ENCODE measurements around the gene PHLPP1. TPM values are rescaled to one million over a fixed set of nuclear protein-coding genes. Genes with fewer than 3 reads are reported as not detected.
"Not testable (repeated sequence)": the region's sequence is repeated elsewhere in the genome, so short reads cannot be mapped to it uniquely, and the experiment has no call there.

The PHLPP1 gene
- total RNA-seq, 1 experiment from 2014 or later = 10.1 TPM

GRCh38 chr18:62723666-62724281, 8.4 kb downstream of the PHLPP1 start:
- DNase-seq (ENCODE audit: low read depth in 1 of 2, low spot score in 2 of 2) = no peak

GRCh38 chr18:62725896-62726295, 10.6 kb downstream of the PHLPP1 start:
- H3K4me3 ChIP-seq = no peak overlapping the region
- DNase-seq (ENCODE audit: low read depth in 1 of 2, low spot score in 2 of 2) = no peak
- H3K4me1 ChIP-seq (replicated peaks) = no peaks in the 10 kb centered on the region
- no peaks in the 10 kb centered on the region for H3K36me3 ChIP-seq
- H3K27ac ChIP-seq = no peak overlapping the region
- H3K9me3 ChIP-seq (replicated peaks) = no peaks in the 10 kb centered on the region
- no peaks in the 10 kb centered on the region for H3K27me3 ChIP-seq (replicated peaks)

More at GRCh38 chr18:62723666-62724281, 8.4 kb downstream of the PHLPP1 start:
- Histone ChIP-seq H3K27me3 (replicated peaks) (no peaks in the 10 kb centered on the region), H3K4me1 (replicated peaks) (peaks cover 4% of the 10 kb centered on the region), H3K4me3 (no peak overlapping the region), H3K9me3 (replicated peaks) (no peaks in the 10 kb centered on the region), H3K36me3 (no peaks in the 10 kb centered on the region), H3K27ac (no peak overlapping the region)

GRCh38 chr18:62728254-62728653, 12.9 kb downstream of the PHLPP1 start:
- no peak for DNase-seq (ENCODE audit: low read depth in 1 of 2, low spot score in 2 of 2)
- Histone ChIP-seq H3K36me3 (peaks cover 6% of the 10 kb centered on the region; the same call in 1 of the 2 replicates), H3K9me3 (replicated peaks) (peaks cover 5% of the 10 kb centered on the region), H3K27me3 (replicated peaks) (no peaks in the 10 kb centered on the region), H3K4me1 (replicated peaks) (no peaks in the 10 kb centered on the region), H3K27ac (no peak overlapping the region), H3K4me3 (no peak overlapping the region)

GRCh38 chr18:62729487-62730386, 14.4 kb downstream of the PHLPP1 start:
- Histone ChIP-seq H3K27me3 (replicated peaks) (no peaks in the 10 kb centered on the region), H3K27ac (no peak overlapping the region), H3K4me1 (replicated peaks) (no peaks in the 10 kb centered on the region), H3K9me3 (replicated peaks) (peaks cover 5% of the 10 kb centered on the region), H3K36me3 (peaks cover 6% of the 10 kb centered on the region; the same call in 1 of the 2 replicates), H3K4me3 (no peak overlapping the region)
- DNase-seq (ENCODE audit: low read depth in 1 of 2, low spot score in 2 of 2) = no peak

GRCh38 chr18:62730941-62731340, 15.6 kb downstream of the PHLPP1 start:
- no peak for DNase-seq (ENCODE audit: low read depth in 1 of 2, low spot score in 2 of 2)
- no peaks in the 10 kb centered on the region for H3K4me1 ChIP-seq (replicated peaks)
- peaks cover 8% of the 10 kb centered on the region for H3K9me3 ChIP-seq (replicated peaks)
- no peak overlapping the region for H3K4me3 ChIP-seq
- H3K27ac ChIP-seq = no peak overlapping the region
- peaks cover 6% of the 10 kb centered on the region; the same call in 1 of the 2 replicates for H3K36me3 ChIP-seq
- H3K27me3 ChIP-seq (replicated peaks) = no peaks in the 10 kb centered on the region

GRCh38 chr18:62732617-62733016, 17.3 kb downstream of the PHLPP1 start:
- DNase-seq (ENCODE audit: low read depth in 1 of 2, low spot score in 2 of 2) = no peak
- H3K9me3 ChIP-seq (replicated peaks) = peaks cover 8% of the 10 kb centered on the region
- no peak overlapping the region for H3K4me3 ChIP-seq
- peaks cover 6% of the 10 kb centered on the region; the same call in 1 of the 2 replicates for H3K36me3 ChIP-seq
- H3K4me1 ChIP-seq (replicated peaks) = no peaks in the 10 kb centered on the region
- no peak overlapping the region for H3K27ac ChIP-seq
- H3K27me3 ChIP-seq (replicated peaks) = no peaks in the 10 kb centered on the region

GRCh38 chr18:62734290-62734689, 18.9 kb downstream of the PHLPP1 start:
- Histone ChIP-seq H3K27me3 (replicated peaks) (no peaks in the 10 kb centered on the region), H3K36me3 (peaks cover 6% of the 10 kb centered on the region; the same call in 1 of the 2 replicates), H3K27ac (no peak overlapping the region), H3K4me3 (no peak overlapping the region), H3K4me1 (replicated peaks) (no peaks in the 10 kb centered on the region), H3K9me3 (replicated peaks) (peaks cover 8% of the 10 kb centered on the region)
- DNase-seq (ENCODE audit: low read depth in 1 of 2, low spot score in 2 of 2) = no peak

- H3K27ac ChIP-seq = no peak overlapping the region
- no peaks in the 10 kb centered on the region for H3K27me3 ChIP-seq (replicated peaks)
- no peak overlapping the region for H3K4me3 ChIP-seq
- H3K36me3 ChIP-seq = peaks cover 6% of the 10 kb centered on the region; the same call in 1 of the 2 replicates
- no peaks in the 10 kb centered on the region for H3K4me1 ChIP-seq (replicated peaks)
- no peak for DNase-seq (ENCODE audit: low read depth in 1 of 2, low spot score in 2 of 2)
- peaks cover 8% of the 10 kb centered on the region for H3K9me3 ChIP-seq (replicated peaks)
These were observed 20.0 kb downstream of the PHLPP1 start for GRCh38 chr18:62735387-62735786.

GRCh38 chr18:62736077-62736855, 20.9 kb downstream of the PHLPP1 start:
- Histone ChIP-seq H3K36me3 (peaks cover 6% of the 10 kb centered on the region; the same call in 1 of the 2 replicates), H3K4me3 (no peak overlapping the region), H3K9me3 (replicated peaks) (peaks cover 8% of the 10 kb centered on the region), H3K4me1 (replicated peaks) (peaks cover 4% of the 10 kb centered on the region; the same call in 1 of the 2 replicates), H3K27me3 (replicated peaks) (no peaks in the 10 kb centered on the region), H3K27ac (no peak overlapping the region)
- DNase-seq (ENCODE audit: low read depth in 1 of 2, low spot score in 2 of 2) = no peak

GRCh38 chr18:62737241-62737873, 22.0 kb downstream of the PHLPP1 start:
- Histone ChIP-seq H3K4me1 (replicated peaks) (peaks cover 7% of the 10 kb centered on the region; the same call in 1 of the 2 replicates), H3K27ac (no peak overlapping the region), H3K4me3 (no peak overlapping the region), H3K9me3 (replicated peaks) (peaks cover 3% of the 10 kb centered on the region; the same call in 1 of the 2 replicates), H3K27me3 (replicated peaks) (no peaks in the 10 kb centered on the region), H3K36me3 (no peaks in the 10 kb centered on the region)
- DNase-seq (ENCODE audit: low read depth in 1 of 2, low spot score in 2 of 2) = no peak

GRCh38 chr18:62738639-62739038, 23.3 kb downstream of the PHLPP1 start:
- no peak for DNase-seq (ENCODE audit: low read depth in 1 of 2, low spot score in 2 of 2)
- H3K4me1 ChIP-seq (replicated peaks) = peaks cover 7% of the 10 kb centered on the region; the same call in 1 of the 2 replicates
- no peak overlapping the region for H3K4me3 ChIP-seq
- no peak overlapping the region for H3K27ac ChIP-seq
- no peaks in the 10 kb centered on the region for H3K36me3 ChIP-seq
- H3K9me3 ChIP-seq (replicated peaks) = peaks cover 3% of the 10 kb centered on the region; the same call in 1 of the 2 replicates
- H3K27me3 ChIP-seq (replicated peaks) = no peaks in the 10 kb centered on the region

- H3K36me3 ChIP-seq = no peaks in the 10 kb centered on the region
- H3K4me3 ChIP-seq = no peak overlapping the region
- H3K27me3 ChIP-seq (replicated peaks) = no peaks in the 10 kb centered on the region
- peaks cover 3% of the 10 kb centered on the region; the same call in 1 of the 2 replicates for H3K9me3 ChIP-seq (replicated peaks)
- H3K27ac ChIP-seq = no peak overlapping the region
- peaks cover 16% of the 10 kb centered on the region for H3K4me1 ChIP-seq (replicated peaks)
- no peak for DNase-seq (ENCODE audit: low read depth in 1 of 2, low spot score in 2 of 2)
These were observed 24.6 kb downstream of the PHLPP1 start for GRCh38 chr18:62739911-62740310.

GRCh38 chr18:62740650-62741049, 25.3 kb downstream of the PHLPP1 start:
- DNase-seq (ENCODE audit: low read depth in 1 of 2, low spot score in 2 of 2) = not testable (repeated sequence)

More at GRCh38 chr18:62740650-62741049, 25.3 kb downstream of the PHLPP1 start:
- peaks cover 16% of the 10 kb centered on the region for H3K4me1 ChIP-seq (replicated peaks)
- H3K9me3 ChIP-seq (replicated peaks); H3K4me3 ChIP-seq; H3K27me3 ChIP-seq (replicated peaks); H3K36me3 ChIP-seq; H3K27ac ChIP-seq: not testable (repeated sequence)

Data from SJSA1 (cell line).